Natural killer cell treated with Interleukin-12 subunit alpha and Interleukin-12 subunit beta and Interleukin-15 and Interleukin-18, amount 100 ng/mL, for 72 hours (primary cell): ENCODE data around the gene GRIK4. TPM values are rescaled to one million over a fixed set of nuclear protein-coding genes. Genes with fewer than 3 reads are reported as not detected.

Experiments used
- ATAC-seq, 2 donors: fragments of 150-1000 bp; cut with Tn5 transposase in 1 of 2; sonication (Bioruptor Pico), chemical (Tn5 transposase) in 1 of 2; 2 replicates each; pipeline ENCODE4 v1.10.0; 2021
- DNase-seq: peaks from one replicate; pipeline ENCODE4 v3.0.0; 2022; ENCODE audit warnings: low spot score
- H3K27ac Mint-ChIP-seq, 2 donors: 1 replicate in 1 of 2; 2 replicates in 1 of 2; pipeline ENCODE4 v1.8.0; 2022; ENCODE audit warnings: mixed read lengths in 2 of 2, mild to moderate bottlenecking in 1 of 2, moderate library complexity in 1 of 2
- H3K27me3 Mint-ChIP-seq, 2 donors: 1 replicate in 1 of 2; 2 replicates in 1 of 2; pipeline ENCODE4 v1.8.0; 2022; ENCODE audit warnings: mixed read lengths in 2 of 2
- H3K36me3 Mint-ChIP-seq: one replicate; pipeline ENCODE4 v1.8.0; 2022; ENCODE audit warnings: mixed read lengths
- H3K4me1 Mint-ChIP-seq, 2 donors: 1 replicate in 1 of 2; 2 replicates in 1 of 2; pipeline ENCODE4 v1.8.0; 2022; ENCODE audit warnings: low read depth in 2 of 2, mixed read lengths in 2 of 2, mild to moderate bottlenecking in 1 of 2
- H3K4me3 Mint-ChIP-seq: one replicate; pipeline ENCODE4 v1.8.0; 2022; ENCODE audit warnings: mixed read lengths
- H3K9me3 Mint-ChIP-seq: 2 replicates; pipeline ENCODE4 v1.8.0; 2022; ENCODE audit warnings: mixed read lengths
- total RNA-seq, 2 donors: library from RNA; stranded (reverse); gene quantifications; one replicate each; pipeline ENCODE4 v1.2.3, GENCODE V29; 2022

The GRIK4 gene
- total RNA-seq, 2 donors from 2014 or later: 1.4 to 1.8 TPM

- Mint-ChIP-seq H3K36me3 (peaks cover 6% of the 10 kb centered on the region), H3K4me1 (peaks cover 73 to 77% of the 10 kb centered on the region in 2 donors), H3K27me3 (peaks cover 0 to 2% of the 10 kb centered on the region in 2 donors), H3K27ac (peak overlapping the region in 1 of 2 donors; percentile 87), H3K9me3 (peaks cover 5% of the 10 kb centered on the region), H3K4me3 (no peak overlapping the region)
- DNase-seq (no peak), ATAC-seq (no peak)
Observed at GRCh38 chr11:120871194-120871593, 359.6 kb downstream of the GRIK4 start.

- ATAC-seq (no peak), DNase-seq (no peak)
- Mint-ChIP-seq H3K4me3 (no peak overlapping the region), H3K4me1 (peaks cover 69 to 74% of the 10 kb centered on the region in 2 donors), H3K9me3 (peaks cover 7% of the 10 kb centered on the region), H3K36me3 (peaks cover 10% of the 10 kb centered on the region), H3K27me3 (peaks cover 0 to 2% of the 10 kb centered on the region in 2 donors), H3K27ac (no peak overlapping the region)
Observed at GRCh38 chr11:120871924-120872323, 360.4 kb downstream of the GRIK4 start.

- peak in 1 of 2 donors; percentile 21 for ATAC-seq
Observed at GRCh38 chr11:120873966-120874735, 362.6 kb downstream of the GRIK4 start.

GRCh38 chr11:120875986-120876385, 364.4 kb downstream of the GRIK4 start:
- Mint-ChIP-seq H3K36me3 (peaks cover 10% of the 10 kb centered on the region), H3K4me3 (peak overlapping the region; percentile 60), H3K27me3 (peaks cover 0 to 5% of the 10 kb centered on the region in 2 donors), H3K9me3 (peaks cover 7% of the 10 kb centered on the region), H3K27ac (peak overlapping the region; percentile 61 to 68), H3K4me1 (peaks cover 40 to 42% of the 10 kb centered on the region in 2 donors)
- ATAC-seq (peak in 1 of 2 donors; percentile 11), DNase-seq (no peak)

More at GRCh38 chr11:120873966-120874735, 362.6 kb downstream of the GRIK4 start:
- no peak for DNase-seq
- H3K27me3 Mint-ChIP-seq: peaks cover 0 to 2% of the 10 kb centered on the region in 2 donors
- H3K4me3 Mint-ChIP-seq: no peak overlapping the region
- H3K36me3 Mint-ChIP-seq: peaks cover 10% of the 10 kb centered on the region
- peaks cover 54 to 55% of the 10 kb centered on the region in 2 donors for H3K4me1 Mint-ChIP-seq
- peak overlapping the region in 1 of 2 donors; percentile 61 for H3K27ac Mint-ChIP-seq
- peaks cover 7% of the 10 kb centered on the region for H3K9me3 Mint-ChIP-seq

- ATAC-seq: no peak
- Mint-ChIP-seq H3K4me3 (no peak overlapping the region), H3K36me3 (peaks cover 10% of the 10 kb centered on the region), H3K4me1 (peaks cover 33 to 37% of the 10 kb centered on the region in 2 donors), H3K27ac (peak overlapping the region in 1 of 2 donors; percentile 45), H3K27me3 (peaks cover 0 to 9% of the 10 kb centered on the region in 2 donors), H3K9me3 (peaks cover 7% of the 10 kb centered on the region)
- no peak for DNase-seq
Observed at GRCh38 chr11:120877746-120878365, 366.3 kb downstream of the GRIK4 start.

GRCh38 chr11:120878781-120879180, 367.2 kb downstream of the GRIK4 start:
- H3K4me1 Mint-ChIP-seq: peaks cover 24 to 29% of the 10 kb centered on the region in 2 donors
- ATAC-seq: no peak
- H3K9me3 Mint-ChIP-seq: peaks cover 7% of the 10 kb centered on the region
- peaks cover 0 to 9% of the 10 kb centered on the region in 2 donors for H3K27me3 Mint-ChIP-seq
- no peak for DNase-seq
- H3K36me3 Mint-ChIP-seq: peaks cover 10% of the 10 kb centered on the region
- peak overlapping the region in 1 of 2 donors; percentile 45 for H3K27ac Mint-ChIP-seq
- no peak overlapping the region for H3K4me3 Mint-ChIP-seq

- Mint-ChIP-seq H3K9me3 (peaks cover 7% of the 10 kb centered on the region), H3K27me3 (peaks cover 0 to 9% of the 10 kb centered on the region in 2 donors), H3K36me3 (peaks cover 10% of the 10 kb centered on the region), H3K4me1 (peaks cover 15 to 18% of the 10 kb centered on the region in 2 donors), H3K27ac (peak overlapping the region in 1 of 2 donors; percentile 47), H3K4me3 (no peak overlapping the region)
- DNase-seq (no peak), ATAC-seq (no peak)
Observed at GRCh38 chr11:120880498-120881175, 369.1 kb downstream of the GRIK4 start.

- H3K27me3 Mint-ChIP-seq: peaks cover 0 to 9% of the 10 kb centered on the region in 2 donors
- no peak for ATAC-seq
Observed at GRCh38 chr11:120881596-120881995, 370.0 kb downstream of the GRIK4 start.

GRCh38 chr11:120882175-120882574, 370.6 kb downstream of the GRIK4 start:
- H3K27me3 Mint-ChIP-seq: peaks cover 0 to 11% of the 10 kb centered on the region in 2 donors
- no peaks in the 10 kb centered on the region for H3K36me3 Mint-ChIP-seq
- ATAC-seq: no peak
- H3K4me1 Mint-ChIP-seq: peaks cover 10 to 12% of the 10 kb centered on the region in 2 donors
- no peak for DNase-seq
- no peaks in the 10 kb centered on the region for H3K9me3 Mint-ChIP-seq
- H3K4me3 Mint-ChIP-seq: no peak overlapping the region
- peak overlapping the region in 1 of 2 donors; percentile 18 for H3K27ac Mint-ChIP-seq

More at GRCh38 chr11:120881596-120881995, 370.0 kb downstream of the GRIK4 start:
- no peaks in the 10 kb centered on the region for H3K9me3 Mint-ChIP-seq
- peak overlapping the region in 1 of 2 donors; percentile 18 for H3K27ac Mint-ChIP-seq
- no peak overlapping the region for H3K4me3 Mint-ChIP-seq
- peaks cover 7 to 8% of the 10 kb centered on the region in 2 donors for H3K4me1 Mint-ChIP-seq
- DNase-seq: no peak
- H3K36me3 Mint-ChIP-seq: peaks cover under 1% of the 10 kb centered on the region

- Mint-ChIP-seq H3K9me3 (no peaks in the 10 kb centered on the region), H3K27me3 (peaks cover 0 to 11% of the 10 kb centered on the region in 2 donors), H3K36me3 (no peaks in the 10 kb centered on the region), H3K4me3 (no peak overlapping the region), H3K4me1 (peaks cover 7 to 11% of the 10 kb centered on the region in 2 donors), H3K27ac (no peak overlapping the region)
- ATAC-seq (no peak), DNase-seq (no peak)
Observed at GRCh38 chr11:120883404-120884080, 372.0 kb downstream of the GRIK4 start.

- peaks cover 7 to 14% of the 10 kb centered on the region in 2 donors for H3K4me1 Mint-ChIP-seq
- ATAC-seq: peak in 1 of 2 donors; percentile 36
Observed at GRCh38 chr11:120884154-120885020, 372.8 kb downstream of the GRIK4 start.

GRCh38 chr11:120890609-120891320, 379.2 kb downstream of the GRIK4 start:
- Mint-ChIP-seq H3K27me3 (peaks cover 0 to 2% of the 10 kb centered on the region in 2 donors), H3K27ac (no peak overlapping the region), H3K4me1 (peaks cover 7 to 17% of the 10 kb centered on the region in 2 donors), H3K9me3 (no peaks in the 10 kb centered on the region), H3K36me3 (no peaks in the 10 kb centered on the region), H3K4me3 (no peak overlapping the region)
- ATAC-seq (no peak), DNase-seq (no peak)

More at GRCh38 chr11:120884154-120885020, 372.8 kb downstream of the GRIK4 start:
- Mint-ChIP-seq H3K9me3 (no peaks in the 10 kb centered on the region), H3K27me3 (peaks cover 0 to 11% of the 10 kb centered on the region in 2 donors), H3K36me3 (no peaks in the 10 kb centered on the region), H3K4me3 (no peak overlapping the region), H3K27ac (no peak overlapping the region)
- DNase-seq: no peak
